ENCODE data around the gene PIMREG.

- TF ChIP-seq, protein P1, sequence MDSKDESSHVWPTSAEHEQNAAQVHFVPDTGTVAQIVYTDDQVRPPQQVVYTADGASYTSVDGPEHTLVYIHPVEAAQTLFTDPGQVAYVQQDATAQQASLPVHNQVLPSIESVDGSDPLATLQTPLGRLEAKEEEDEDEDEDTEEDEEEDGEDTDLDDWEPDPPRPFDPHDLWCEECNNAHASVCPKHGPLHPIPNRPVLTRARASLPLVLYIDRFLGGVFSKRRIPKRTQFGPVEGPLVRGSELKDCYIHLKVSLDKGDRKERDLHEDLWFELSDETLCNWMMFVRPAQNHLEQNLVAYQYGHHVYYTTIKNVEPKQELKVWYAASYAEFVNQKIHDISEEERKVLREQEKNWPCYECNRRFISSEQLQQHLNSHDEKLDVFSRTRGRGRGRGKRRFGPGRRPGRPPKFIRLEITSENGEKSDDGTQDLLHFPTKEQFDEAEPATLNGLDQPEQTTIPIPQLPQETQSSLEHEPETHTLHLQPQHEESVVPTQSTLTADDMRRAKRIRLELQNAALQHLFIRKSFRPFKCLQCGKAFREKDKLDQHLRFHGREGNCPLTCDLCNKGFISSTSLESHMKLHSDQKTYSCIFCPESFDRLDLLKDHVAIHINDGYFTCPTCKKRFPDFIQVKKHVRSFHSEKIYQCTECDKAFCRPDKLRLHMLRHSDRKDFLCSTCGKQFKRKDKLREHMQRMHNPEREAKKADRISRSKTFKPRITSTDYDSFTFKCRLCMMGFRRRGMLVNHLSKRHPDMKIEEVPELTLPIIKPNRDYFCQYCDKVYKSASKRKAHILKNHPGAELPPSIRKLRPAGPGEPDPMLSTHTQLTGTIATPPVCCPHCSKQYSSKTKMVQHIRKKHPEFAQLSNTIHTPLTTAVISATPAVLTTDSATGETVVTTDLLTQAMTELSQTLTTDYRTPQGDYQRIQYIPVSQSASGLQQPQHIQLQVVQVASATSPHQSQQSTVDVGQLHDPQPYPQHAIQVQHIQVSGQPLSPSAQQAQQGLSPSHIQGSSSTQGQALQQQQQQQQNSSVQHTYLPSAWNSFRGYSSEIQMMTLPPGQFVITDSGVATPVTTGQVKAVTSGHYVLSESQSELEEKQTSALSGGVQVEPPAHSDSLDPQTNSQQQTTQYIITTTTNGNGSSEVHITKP (tag by site-specific recombination; IDR thresholded peaks at IDR 0.05): no peak
- no peak for TF ChIP-seq SALL2 (tag by site-specific recombination; IDR thresholded peaks at IDR 0.05; ENCODE audit: borderline replicate concordance)
- TF ChIP-seq CTCF (tag by site-specific recombination; IDR thresholded peaks at IDR 0.05): no peak
- no peak for TF ChIP-seq ATF2 (tag by site-specific recombination; IDR thresholded peaks at IDR 0.05; ENCODE audit: low read depth)
- TF ChIP-seq, protein P2, sequence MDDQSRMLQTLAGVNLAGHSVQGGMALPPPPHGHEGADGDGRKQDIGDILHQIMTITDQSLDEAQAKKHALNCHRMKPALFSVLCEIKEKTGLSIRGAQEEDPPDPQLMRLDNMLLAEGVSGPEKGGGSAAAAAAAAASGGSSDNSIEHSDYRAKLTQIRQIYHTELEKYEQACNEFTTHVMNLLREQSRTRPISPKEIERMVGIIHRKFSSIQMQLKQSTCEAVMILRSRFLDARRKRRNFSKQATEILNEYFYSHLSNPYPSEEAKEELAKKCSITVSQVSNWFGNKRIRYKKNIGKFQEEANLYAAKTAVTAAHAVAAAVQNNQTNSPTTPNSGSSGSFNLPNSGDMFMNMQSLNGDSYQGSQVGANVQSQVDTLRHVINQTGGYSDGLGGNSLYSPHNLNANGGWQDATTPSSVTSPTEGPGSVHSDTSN (CRISPR knock-in tag; IDR thresholded peaks at IDR 0.05): no peak
- TF ChIP-seq ZNF140 (tag by site-specific recombination; IDR thresholded peaks at IDR 0.05): no peak
These were observed 5.1 kb downstream of the PIMREG start for GRCh38 chr17:6449307-6449706.

All from HEK293 (cell line).